Lower leg skin (tissue), 4 donors: ENCODE data around the gene SHISA5. TPM values are rescaled to one million over a fixed set of nuclear protein-coding genes. Genes with fewer than 3 reads are reported as not detected.

ENCODE experiments used
- DNase-seq, 2 donors: peaks; one replicate each; pipeline ENCODE4 v3.0.0-alpha.2; 2019; ENCODE audit warnings: low spot score in 2 of 2
- H3K4me3 ChIP-seq: fragments of 200-600 bp; sonication (generic); 2 replicates; pipeline ENCODE4 v1.5.1; 2017; ENCODE audit warnings: mild to moderate bottlenecking, low read depth; ENCODE audit not compliant: poor library complexity, severe bottlenecking
- POLR2A ChIP-seq, 2 donors: fragments of 450-650 bp; IDR thresholded peaks; one replicate each; pipeline ENCODE4 v1.6.1; 2016 to 2017; ENCODE audit warnings: antibody characterized with exemption in 2 of 2, mild to moderate bottlenecking in 1 of 2, moderate library complexity in 1 of 2
- WGBS, 2 donors: methylation state at CpG; one replicate each; pipeline ENCODE4 v1.1.5; 2018; 5-methylcytosine and 5-hydroxymethylcytosine counted together
- intact Hi-C: fragments of 100-400 bp; cut with DNase I; formaldehyde crosslinking; loops from one replicate; pipeline ENCODE4 v1.15.0; 2023; ENCODE audit warnings: low total_unique reads
- total RNA-seq, 4 donors: library from RNA; depleted of rRNA; stranded (reverse); fragments of >200 nt; gene quantifications; one replicate each; pipeline ENCODE4 v1.1.0, GENCODE V29; 2016
- TF ChIP-seq, protein P1 (sequence below), 3 donors: fragments of 450-650 bp; IDR thresholded peaks; one replicate each; pipeline ENCODE4 v1.5.1; 2016; ENCODE audit warnings: antibody characterized with exemption in 3 of 3, mild to moderate bottlenecking in 3 of 3, moderate library complexity in 2 of 3

The SHISA5 gene
- total RNA-seq, 4 donors from 2014 or later, result 64.3 to 93.6 (median 71.0) TPM

DNA sequence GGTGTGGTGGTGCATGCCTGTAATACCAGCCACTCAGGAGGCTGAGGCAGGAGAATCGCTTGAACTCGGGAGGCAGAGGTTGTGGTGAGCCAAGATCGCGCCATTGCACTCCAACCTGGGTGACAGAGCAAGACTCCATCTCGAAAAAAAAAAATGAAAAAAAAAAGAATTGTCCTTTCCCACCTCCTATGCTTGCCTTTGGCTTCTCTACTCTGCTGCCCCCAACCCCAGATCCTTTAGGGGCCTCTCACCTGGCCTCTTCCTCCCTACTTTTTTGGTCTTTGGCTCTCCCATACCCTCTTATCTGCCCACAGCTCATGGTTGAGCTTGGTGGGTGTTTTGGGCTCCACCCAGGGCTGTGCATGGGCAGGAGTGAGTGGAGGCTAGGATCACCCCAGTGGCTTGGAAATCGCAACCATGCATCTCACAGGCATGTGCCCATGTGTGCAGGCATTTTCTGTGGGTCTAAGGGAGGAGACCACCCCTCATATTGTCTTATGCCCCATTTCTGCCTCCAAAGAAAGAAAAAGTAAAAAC lies 2.1 kb upstream of the SHISA5 start:
- intact Hi-C loops, result no loop called here
- DNase-seq, result no peak
- H3K4me3 ChIP-seq, result no peak overlapping the region
- TF ChIP-seq, protein P1, sequence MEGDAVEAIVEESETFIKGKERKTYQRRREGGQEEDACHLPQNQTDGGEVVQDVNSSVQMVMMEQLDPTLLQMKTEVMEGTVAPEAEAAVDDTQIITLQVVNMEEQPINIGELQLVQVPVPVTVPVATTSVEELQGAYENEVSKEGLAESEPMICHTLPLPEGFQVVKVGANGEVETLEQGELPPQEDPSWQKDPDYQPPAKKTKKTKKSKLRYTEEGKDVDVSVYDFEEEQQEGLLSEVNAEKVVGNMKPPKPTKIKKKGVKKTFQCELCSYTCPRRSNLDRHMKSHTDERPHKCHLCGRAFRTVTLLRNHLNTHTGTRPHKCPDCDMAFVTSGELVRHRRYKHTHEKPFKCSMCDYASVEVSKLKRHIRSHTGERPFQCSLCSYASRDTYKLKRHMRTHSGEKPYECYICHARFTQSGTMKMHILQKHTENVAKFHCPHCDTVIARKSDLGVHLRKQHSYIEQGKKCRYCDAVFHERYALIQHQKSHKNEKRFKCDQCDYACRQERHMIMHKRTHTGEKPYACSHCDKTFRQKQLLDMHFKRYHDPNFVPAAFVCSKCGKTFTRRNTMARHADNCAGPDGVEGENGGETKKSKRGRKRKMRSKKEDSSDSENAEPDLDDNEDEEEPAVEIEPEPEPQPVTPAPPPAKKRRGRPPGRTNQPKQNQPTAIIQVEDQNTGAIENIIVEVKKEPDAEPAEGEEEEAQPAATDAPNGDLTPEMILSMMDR (IDR thresholded peaks at IDR 0.05), result no peak
- no peak for TF ChIP-seq POLR2A (IDR thresholded peaks at IDR 0.05)
- 93 to 94% methylated on average over 6 of the region's 6 CpGs for WGBS, 2 donors

DNA sequence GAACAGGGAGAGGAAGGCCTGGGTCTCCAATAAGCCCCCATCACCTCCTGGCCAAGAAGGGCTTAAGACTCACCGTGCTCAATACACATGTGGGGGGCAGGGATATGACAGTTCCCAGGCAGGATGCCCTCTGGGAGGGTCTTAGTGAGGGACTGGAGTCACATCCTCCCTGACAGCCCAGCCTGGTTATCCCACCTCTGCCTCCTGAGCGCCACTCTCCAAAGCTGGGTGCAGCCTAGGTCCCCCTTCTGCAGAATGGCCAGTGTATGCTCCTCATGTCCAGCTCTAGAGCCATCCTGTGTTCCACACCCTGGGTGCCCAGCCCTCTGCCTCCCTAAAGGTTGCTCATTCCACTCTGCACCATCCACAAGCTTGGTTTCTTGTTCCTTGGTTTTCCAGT lies 1.2 kb upstream of the SHISA5 start:
- no peak overlapping the region for H3K4me3 ChIP-seq
- intact Hi-C loops, result no loop called here
- 70 to 89% methylated on average over 2 of the region's 2 CpGs for WGBS, 2 donors
- DNase-seq, result no peak
- no peak for TF ChIP-seq POLR2A (IDR thresholded peaks at IDR 0.05)
- TF ChIP-seq, protein P1 (IDR thresholded peaks at IDR 0.05), result no peak

DNA sequence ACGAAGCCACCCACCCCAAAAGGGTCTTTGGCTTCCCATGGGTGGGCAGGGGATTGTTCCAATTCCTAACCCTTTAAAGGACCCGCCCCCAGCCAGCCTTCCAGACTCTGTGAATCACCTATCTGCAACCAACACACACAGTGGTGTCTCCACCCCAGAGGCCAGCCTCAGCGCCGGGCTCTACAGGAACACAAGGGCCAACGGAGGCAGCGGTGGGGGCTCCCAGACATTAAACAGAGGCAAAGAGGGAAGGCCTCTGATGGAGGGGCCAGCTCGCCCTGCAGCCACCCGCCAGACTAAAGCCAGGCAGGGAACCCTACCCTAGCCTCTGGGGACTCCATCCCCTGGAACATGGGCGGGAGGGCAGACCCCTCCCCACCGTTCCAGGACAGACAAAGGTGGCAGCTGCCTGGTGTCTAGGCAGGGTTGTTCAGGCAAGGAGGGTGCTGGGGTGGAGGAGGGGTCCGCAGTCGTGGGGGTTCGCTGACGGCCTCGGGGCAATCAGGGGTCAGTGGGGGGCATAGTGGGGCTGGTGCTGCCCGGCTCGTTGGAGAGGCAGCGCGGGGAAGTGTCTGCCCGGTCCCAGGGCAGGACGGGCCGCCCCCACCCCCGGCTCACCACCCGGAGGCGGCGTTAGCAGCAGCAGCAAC lies 448 bp downstream of the SHISA5 start:
- H3K4me3 ChIP-seq, result peak overlapping the region; percentile 48
- TF ChIP-seq, protein P1 (IDR thresholded peaks at IDR 0.05), result no peak
- no peak for TF ChIP-seq POLR2A (IDR thresholded peaks at IDR 0.05)
- intact Hi-C loops, result no loop called here
- peak; percentile 49 to 94 for DNase-seq
- 6 to 12% methylated on average over 13 of the region's 26 CpGs for WGBS, 2 donors

DNA sequence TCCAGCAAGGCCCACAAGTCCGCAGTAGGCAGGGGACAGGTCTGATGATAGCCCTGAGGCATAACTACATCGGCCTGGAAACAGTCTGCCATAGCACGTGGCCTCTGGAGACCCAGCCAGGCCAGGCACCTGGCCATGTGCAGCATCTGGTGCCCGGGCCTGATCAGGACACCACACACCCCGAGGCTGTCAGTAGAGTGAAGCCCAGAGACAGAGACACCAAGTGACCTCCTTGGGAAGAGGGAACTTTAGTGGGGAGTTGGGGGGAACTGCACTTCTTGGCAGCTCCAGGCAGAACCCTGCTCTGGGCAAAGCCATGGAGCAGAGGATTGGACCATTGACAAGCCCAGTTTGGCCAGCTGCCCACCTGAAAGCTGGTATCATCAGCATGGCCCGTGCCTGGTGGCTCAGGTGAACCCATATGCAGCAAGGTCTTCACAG lies 1.2 kb downstream of the SHISA5 start:
- TF ChIP-seq POLR2A (IDR thresholded peaks at IDR 0.05), result no peak
- TF ChIP-seq, protein P1 (IDR thresholded peaks at IDR 0.05), result no peak
- peak in 1 of 2 donors; percentile 92 for DNase-seq
- 14 to 21% methylated on average over 6 of the region's 6 CpGs for WGBS, 2 donors
- no peak overlapping the region for H3K4me3 ChIP-seq
- intact Hi-C loops, result no loop called here

DNA sequence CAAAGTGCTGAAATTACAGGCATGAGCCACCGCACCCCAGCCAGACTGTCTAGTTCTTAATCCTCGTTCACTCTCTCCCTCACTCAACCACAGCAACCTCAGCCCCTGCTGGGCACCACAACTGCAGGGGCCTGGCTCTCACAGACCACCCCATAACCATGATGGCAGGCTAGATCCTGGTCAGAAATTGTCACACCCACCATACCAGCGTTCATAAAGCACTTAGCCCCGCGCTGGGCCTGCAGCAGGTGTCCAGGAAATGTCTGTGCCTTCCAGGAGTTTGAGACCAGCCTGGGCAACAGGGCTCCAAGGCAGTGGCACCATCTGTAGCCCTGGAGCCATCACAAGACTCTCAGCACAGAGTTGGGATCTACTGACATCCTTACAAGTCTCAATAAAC lies 1.9 kb downstream of the SHISA5 start:
- WGBS, 2 donors, result 70 to 77% methylated on average over 5 of the region's 5 CpGs
- DNase-seq, result no peak
- intact Hi-C loops, result no loop called here
- no peak for TF ChIP-seq POLR2A (IDR thresholded peaks at IDR 0.05)
- TF ChIP-seq, protein P1 (IDR thresholded peaks at IDR 0.05), result no peak
- H3K4me3 ChIP-seq, result no peak overlapping the region
